KBM-7 (cell line): Measurements from ENCODE around the gene SH2D7.

ENCODE experiments used
- DNase-seq: peaks from one replicate; pipeline ENCODE4 v3.0.0-alpha.2; 2015
- in situ Hi-C: fragments of 300-500 bp; cut with MboI; formaldehyde crosslinking; loops from 2 replicates; pipeline ENCODE4 v1.14.3; 2020; ENCODE audit warnings: low sequenced_read_pairs, low pct_unique_long_range_greater_than_20kb, mixed read lengths

The SH2D7 gene

DNA sequence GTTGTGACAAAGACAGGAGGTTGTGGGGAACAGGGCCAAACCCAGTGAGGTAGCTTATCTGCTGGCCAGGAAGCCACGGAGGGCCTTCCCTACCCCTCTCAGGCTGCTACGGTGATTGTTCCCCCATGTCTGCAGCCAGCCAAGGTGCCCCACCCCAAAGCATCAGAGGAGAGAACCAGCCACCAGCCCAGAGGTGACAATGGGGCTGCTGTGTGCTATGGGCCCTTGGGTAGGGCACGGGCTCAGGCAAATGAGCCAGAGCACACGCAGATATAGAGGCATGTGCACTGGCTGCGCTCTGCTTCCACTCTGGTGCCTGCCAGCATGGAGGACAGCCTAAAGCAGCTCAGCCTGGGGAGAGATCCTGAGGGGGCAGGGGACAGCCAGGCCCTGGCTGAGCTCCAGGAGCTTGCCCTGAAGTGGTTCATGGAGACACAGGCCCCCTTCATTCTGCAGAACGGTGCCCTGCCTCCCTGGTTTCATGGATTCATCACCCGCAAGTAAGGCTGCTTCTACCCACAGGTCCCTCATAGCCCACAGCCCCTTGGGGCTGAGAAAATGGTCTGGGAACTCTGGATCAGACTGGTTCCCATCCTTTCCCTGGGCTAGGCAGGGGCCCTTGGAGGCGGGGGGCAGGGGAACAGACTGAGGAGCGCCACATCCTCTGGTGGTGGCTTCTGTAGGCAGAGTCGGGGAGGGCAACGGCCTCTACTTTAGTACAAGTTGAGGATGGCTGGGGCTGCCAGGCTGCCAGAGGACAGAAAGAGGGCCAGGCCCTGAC, at the start of gene SH2D7:
Gene SH2D7 (plus strand): TSS at position 301 of the 781 bp plus-strand sequence. CDS start 24 bp downstream, at position 325.
- DNase-seq: no peak
- in situ Hi-C loops: no loop called here

DNA sequence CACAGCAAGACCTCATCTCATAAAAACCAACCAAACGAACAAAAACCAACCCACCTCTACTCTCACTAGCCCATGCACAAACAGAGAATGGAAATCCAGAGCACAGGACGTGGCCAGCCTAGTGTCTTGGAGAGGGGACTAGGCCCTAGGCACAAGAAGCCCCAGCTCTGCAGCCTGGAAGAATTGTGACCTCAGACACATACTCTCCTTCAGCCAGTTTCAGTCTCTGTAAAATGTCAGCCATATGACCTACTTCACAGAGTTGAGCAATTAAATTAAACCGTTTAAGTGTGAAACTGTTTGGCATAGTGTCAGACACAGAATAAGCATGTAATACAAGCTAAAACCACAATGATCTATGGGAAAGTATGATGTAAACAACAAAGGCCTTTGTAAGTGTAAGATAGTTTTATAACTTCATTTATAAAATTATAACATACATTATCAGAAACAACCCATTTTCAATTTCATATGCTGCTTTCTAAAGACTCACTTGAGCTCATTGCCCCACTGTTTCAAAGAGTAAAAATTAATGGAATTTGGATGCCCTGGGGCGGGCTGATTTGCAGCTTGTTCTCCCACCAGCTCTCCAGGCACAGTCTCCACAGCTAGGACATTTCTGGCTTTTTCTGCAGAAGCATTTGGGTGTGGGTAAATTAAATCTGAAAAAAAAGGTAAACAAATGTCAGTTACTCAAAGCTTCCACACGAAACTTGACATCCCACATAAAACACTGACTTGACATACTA, 47.8 kb upstream of the SH2D7 start:
- in situ Hi-C loops: no loop called here

DNA sequence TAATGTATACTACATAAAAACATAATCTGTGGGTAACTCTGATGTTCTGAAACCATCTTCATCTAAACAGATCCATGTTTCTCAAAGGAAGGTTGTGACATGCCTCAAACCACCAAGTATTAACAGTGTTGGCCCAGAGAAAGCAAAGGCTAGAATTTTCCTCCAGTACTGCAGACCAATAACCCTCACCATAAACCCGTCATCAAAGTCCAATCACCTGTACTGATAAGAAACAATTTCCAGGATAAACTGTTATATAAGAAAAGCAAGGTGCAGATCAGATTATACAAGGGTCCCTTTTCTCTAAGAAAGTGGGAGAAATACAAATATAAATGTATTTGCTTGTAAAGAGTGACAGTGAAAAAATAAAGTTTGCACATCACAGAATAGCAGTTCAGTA, 47.2 kb upstream of the SH2D7 start:
- in situ Hi-C loops: no loop called here
- no peak for DNase-seq

More for the DNA sequence above, 47.8 kb upstream of the SH2D7 start:
- no peak for DNase-seq

DNA sequence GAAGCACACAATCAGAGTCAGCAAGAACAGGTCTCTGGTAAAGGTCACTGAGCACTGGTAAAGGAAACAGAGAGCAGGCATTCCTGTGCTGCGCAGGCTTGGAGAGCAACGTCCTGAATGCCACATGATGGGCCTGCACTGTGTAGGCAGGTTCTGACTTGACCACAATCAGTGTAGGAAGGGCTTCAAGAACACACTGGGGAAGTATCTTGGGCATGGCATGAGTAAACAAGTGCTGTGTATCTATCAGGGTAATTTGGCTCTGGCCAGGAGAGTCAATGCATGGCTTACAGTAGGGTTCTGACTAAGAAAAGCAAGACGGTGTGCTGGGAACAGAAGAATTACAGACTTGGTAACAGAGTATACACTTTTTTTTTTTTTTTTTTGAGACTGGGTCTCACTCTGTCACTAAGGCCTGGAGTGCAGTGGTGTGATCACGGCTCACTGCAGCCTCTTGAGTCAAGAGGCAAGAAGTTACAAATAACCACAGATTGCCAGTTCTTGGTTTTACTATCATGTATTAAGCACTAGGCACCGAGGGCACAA, 45.5 kb upstream of the SH2D7 start:
- peak; percentile 71 for DNase-seq
- in situ Hi-C loops: no loop called here

DNA sequence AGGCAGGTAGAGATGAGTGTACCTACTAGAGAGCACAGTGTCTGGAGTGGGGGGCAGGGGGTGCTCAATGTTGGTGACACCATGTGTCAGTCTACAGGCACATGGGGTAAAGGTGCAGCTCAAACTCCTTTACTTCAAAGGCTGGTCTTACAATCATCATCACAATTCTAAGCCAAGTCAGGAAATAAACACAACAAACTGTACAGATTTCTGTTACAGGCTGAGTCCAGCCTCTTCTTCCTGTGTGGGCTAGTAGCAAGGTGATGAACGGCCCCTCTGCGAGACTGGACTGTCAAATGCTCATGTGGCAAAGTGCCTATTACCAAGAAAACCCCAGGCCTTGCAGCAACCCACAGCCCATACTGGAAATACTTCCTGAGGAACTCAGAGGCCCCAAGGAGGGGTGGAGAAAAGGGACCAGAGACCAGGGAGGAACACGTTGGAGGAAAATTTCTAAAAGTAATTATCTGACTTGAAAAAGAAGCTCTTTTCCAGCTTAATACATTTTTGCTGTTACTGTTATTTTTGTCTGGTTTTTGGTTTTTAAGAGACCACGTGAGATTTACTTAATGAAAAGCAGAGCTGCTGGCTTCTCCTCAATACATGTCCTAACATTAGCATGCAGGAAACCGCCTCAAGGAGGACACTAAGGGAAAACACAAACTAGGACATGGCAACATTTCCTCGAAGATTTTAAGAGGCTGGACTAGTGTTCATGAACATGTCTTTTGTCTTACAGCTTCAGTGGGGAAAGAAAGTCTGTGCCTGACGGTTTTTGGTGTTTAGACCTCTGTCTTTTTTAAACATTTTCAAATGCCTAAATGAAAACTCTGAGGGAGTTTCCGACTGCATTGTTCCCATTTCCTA, 44.4 kb upstream of the SH2D7 start:
- peak; percentile 97 for DNase-seq

DNA sequence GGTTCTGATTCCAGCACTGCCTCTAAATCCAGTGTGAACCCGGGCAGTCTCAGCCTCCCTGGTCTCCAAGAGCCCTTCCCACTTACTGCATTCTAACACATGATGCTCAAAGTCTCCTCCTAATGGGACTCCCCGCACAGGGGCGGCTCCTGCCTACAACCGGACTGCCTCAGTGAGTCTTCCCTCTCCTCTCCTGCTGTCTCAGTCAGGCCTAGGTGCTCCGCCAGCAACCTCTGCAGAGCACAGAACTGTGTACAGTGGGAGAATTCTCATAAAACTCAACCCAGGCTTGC, 43.8 kb upstream of the SH2D7 start:
- no peak for DNase-seq
- in situ Hi-C loops: no loop called here

More for the DNA sequence above, 44.4 kb upstream of the SH2D7 start:
- in situ Hi-C loops: no loop called here

DNA sequence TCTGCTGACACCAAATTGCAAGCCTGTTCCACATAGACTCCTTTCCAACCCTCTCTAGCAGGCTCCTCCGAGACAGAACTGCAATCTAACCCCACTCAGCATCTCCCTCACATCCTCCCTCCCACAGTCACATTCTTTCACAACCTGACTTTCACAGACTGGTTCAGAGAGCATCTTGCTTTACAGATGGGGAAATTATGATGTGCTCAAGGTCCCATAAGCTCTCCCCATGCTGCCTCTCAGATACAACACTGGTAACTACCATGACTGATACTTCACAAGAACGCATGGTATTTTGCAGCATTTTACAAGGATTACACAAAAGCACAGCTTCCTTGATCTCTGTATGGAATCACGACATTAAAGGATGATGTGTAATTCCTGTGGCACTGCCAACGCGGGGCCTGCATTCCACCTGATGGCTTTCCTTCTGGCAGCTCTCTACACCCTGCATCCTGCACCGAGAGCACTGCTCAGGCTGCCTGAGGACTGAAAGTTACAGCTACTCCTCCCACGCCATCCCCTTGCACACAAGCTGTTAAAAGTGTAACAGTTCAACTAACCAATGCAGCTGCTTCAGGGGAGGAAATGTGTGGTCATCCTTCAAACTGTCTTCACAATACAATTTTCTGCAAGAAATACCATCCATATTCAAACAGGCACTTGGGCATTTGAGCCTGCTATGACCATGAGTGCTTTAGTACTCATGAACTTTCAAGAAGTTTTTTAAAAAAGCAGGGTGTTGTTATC, 42.5 kb upstream of the SH2D7 start:
- DNase-seq: peak; percentile 94
- in situ Hi-C loops: no loop called here

DNA sequence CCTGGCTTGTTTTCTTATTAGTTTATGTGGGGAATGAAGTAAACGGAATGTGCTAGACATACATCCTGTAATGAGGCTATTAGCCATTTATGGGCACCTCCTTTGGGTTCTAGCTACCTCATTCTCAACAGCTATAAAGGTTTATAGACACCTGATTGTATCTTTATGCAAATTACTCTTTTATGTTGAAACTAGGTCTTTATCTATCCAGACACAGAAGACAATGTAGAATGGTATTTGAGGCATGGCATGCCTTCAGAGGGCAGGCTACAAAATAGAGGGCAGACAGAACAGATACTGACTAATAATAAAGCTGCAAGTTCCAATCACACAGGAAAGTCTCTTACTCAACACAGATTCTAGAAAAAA, 41.9 kb upstream of the SH2D7 start:
- no peak for DNase-seq
- in situ Hi-C loops: no loop called here

DNA sequence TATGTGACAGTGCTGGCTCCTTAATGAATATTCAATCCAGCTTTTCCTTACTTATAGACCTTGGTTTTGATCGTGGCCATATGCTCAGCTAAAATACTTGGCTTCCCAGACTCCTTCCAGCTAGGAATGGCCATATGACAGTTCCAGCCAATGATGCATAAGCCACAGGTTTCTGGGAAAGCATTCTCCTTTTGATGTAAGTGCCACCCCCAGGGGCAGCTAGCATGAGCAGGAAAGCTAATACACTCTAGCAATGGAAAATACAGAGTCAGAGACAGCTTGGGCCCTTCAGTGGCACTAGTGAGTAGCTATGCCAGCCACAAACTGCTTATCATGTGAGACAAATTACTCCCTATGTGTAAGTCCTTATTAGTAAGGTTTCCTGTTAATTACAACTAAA, 41.5 kb upstream of the SH2D7 start:
- DNase-seq: no peak
- in situ Hi-C loops: no loop called here

DNA sequence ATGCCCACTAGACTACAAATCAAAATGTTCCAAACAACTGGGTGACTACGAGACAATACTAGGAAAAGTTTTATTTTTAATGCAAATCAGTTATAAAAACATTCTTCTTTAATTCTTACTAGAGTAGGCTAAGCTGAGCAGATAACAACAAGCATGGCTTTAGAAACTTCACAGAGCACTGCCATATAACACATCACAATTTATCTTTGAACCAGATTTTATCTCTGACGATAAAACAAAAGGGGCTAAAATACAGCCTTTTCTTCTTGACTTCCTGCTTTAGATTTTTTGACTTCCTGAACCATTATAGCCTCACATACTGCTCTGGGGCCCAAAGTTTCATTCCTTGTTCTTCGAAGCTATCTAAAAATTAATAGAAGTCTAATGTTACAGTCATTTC, 40.8 kb upstream of the SH2D7 start:
- no peak for DNase-seq
- in situ Hi-C loops: no loop called here

DNA sequence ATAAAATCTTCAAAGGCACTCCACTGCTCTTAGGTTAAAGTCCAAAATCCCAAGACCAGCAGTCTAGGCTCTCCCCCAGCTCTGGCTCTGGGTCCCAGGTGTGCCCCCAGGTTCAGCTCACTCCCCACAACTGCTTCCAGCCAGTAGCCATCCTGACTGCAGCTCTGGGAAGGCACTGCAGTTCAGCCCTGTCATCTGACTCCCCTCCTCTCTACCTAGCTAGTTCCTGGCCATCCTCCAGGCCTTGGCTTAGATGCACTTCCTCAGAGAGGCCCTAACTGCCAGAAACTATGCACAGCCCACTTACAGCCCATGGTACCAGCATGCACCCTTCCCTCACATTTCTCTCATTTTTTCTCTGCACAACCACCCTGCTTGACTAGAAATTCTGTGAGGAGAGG, 40.4 kb upstream of the SH2D7 start:
- in situ Hi-C loops: no loop called here
- peak; percentile 68 for DNase-seq

DNA sequence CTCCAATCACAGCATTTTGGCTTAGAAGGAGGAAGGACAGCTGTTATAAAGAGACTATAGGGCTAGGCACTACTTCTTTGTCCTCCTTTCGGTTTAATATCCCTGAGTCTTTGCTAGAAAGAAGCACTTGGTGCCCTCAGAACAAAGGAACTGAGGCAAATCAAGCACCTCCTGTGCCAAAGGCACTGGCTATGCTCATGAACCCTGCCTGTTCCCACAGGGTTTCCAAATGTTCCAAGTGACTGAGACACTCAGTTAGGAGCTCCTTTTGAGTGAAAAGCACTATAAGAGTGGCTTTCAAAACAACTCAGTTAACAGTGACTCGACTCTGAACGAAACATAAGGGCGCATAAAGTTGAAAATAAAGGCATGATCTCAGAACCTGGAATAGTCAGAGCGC, 39.8 kb upstream of the SH2D7 start:
- in situ Hi-C loops: no loop called here
- DNase-seq: no peak

DNA sequence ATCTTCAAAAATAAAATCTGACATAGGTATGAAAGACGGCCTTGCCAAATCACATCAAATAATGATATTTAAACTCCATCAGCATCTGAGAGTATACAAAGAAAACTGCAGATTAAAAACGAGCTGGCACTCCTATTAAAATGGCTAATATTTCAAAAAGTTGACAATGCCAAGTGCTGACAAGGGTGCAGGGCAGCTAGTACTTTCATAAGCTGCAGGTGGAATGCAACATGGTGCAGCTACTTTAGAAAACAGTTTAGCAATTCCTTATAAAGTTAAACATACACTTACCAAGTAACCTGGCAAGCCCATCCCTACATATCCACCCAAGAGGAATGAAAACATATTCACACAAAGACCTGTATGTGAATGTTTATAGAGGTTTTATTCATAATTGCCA, 37.8 kb upstream of the SH2D7 start:
- in situ Hi-C loops: no loop called here
- no peak for DNase-seq

DNA sequence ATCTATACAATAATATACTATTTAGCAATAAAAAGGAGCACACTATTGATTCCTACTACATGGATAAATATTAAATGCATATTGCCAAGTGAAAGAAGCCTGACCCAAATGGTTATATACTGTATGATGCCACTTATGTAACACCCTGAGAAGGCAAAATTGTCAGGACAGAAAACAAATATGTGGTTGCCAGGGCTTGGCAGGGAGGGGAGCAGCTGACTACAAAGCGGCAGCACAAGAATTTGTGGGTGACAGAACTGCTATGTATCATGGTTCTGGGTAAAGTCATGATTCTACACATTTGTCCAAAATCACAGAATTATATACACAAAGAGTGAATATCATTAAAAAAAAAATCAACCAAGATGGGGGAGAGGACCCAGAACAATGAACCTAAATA, 37.4 kb upstream of the SH2D7 start:
- in situ Hi-C loops: no loop called here
- DNase-seq: no peak

DNA sequence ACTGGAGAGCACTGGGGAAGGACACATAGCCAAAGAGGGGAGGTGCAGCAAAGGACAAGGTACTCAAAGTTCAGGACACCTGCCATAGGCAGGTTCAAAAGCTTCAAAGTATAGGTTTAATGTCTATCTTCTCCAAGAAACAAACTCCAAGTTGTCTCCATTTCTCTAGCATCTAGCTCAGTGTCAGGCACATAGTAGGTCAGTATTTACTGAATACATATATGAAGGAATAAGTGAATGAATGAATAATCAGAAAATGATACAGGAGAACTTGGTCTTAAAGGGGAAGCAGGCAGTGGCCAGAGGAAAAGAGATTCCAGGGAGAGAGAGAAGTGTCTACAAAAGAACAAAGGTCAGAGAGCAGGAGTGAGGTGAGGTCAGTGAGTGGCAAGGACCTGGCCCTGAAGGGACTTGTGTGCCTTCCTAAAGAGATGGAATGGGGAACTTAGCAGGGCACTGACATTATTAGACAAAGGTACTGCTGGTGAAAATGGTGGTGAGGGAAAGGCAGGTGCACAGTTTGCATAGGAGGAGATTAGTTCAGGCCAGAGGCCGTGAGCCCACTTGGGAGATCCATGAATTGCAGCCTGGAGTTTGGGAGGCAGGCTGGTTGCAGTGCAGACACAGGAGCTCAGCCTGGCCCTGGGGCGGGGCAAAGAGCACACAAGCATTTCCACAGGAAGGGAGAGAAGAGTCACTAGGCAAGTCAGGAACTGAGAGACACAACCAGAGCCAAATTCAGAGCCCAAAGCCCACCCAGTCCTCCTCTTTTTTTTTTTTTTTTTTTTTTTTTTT, 36.2 kb upstream of the SH2D7 start:
- in situ Hi-C loops: no loop called here
- no peak for DNase-seq

DNA sequence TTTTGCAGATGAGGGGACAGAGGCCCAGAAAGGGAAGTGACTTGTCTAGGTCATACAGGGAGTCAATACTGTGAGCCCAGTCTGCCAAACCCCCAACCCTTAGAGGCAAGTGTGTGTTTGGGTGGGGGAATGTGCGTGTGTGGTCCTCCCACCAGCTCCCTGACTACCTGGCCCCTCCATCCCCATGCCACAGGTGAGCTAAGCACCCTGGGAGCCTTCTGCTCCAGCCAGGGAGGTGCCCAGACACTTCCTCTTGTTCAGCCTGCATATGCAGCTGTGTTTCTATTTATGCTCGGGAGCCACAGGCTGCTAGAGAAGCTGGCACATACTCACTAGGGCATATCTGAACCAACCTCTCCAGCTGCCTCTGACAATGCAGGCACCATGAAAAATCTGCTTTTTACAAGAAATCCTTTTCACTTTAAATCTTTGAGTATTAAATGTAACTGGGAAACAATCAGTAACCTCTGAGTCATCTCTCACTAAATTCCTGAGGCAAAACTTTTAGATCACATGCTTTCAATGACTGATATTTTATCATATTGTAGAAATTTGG, 35.6 kb upstream of the SH2D7 start:
- peak; percentile 89 for DNase-seq
- in situ Hi-C loops: no loop called here

DNA sequence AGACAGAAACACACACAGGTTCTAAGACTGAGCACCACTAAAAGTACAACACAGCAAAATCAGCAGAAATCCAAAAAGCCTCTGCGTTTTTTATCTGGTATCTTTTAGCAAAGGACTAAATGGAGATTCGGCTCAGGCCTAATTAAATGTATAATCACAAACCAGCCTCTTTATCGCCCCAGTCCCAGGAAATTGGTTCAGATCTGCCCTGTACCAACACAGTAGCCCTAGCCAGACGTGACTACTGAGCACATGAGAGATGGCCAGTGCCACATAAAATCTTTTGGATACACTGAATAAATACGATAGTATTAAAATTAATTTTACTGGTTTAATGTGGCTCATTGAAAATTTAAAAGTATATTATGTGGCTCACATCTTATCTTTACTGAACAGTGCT, 34.6 kb upstream of the SH2D7 start:
- DNase-seq: no peak
- in situ Hi-C loops: no loop called here

DNA sequence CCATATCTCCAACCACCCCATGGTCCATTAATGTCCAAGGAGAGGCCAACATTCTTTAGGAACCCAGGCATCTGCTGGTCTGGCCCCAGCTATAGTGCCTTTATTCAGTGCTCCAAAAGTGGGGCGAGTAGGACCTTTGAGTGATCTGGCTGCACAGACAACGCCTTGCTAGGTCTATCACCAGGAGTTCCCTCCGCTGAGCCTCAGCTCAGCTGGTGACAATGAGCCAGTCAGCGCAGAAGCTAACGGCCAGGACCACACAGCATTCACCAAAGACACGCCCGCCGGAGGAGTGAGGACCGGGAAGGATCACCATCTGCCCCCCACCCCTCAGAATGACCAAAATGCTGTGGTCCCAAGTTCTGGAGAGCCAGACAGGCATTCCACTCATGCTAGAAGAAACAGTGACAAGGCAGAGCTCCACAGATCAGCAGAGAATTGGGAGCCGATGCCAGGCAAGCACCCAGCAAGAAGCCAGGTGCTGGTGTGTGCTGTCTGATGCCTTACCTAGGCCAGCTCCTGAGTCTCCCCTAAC, 33.9 kb upstream of the SH2D7 start:
- no peak for DNase-seq
- in situ Hi-C loops: no loop called here
